GM23338 (cell line): Measurements from ENCODE around the gene RGL1. TPM values are rescaled to one million over a fixed set of nuclear protein-coding genes. Genes with fewer than 3 reads are reported as not detected.

Experiments used
- ATAC-seq: fragments of 200-7000 bp; cut with Tn5 transposase; 3 replicates; pipeline ENCODE4 v1.9.1; 2020
- DNase-seq: peaks from one replicate; pipeline ENCODE4 v3.0.0-alpha.2; 2015; ENCODE audit warnings: low spot score
- H2AFZ ChIP-seq: fragments of 200-600 bp; sonication (generic); 2 replicates; pipeline ENCODE4 v1.8.0; 2016; ENCODE audit warnings: antibody characterized with exemption, mild to moderate bottlenecking, moderate library complexity
- H3F3A ChIP-seq: fragments of 200-600 bp; sonication (generic); replicated peaks from 2 replicates; pipeline ENCODE4 v1.8.0; 2017; ENCODE audit warnings: antibody characterized with exemption, mixed run types, low read depth
- H3K27ac ChIP-seq: fragments of 200-600 bp; sonication (generic); 2 replicates; pipeline ENCODE4 v1.6.1; 2016; ENCODE audit warnings: low read depth
- H3K27me3 ChIP-seq: fragments of 200-600 bp; sonication (generic); 2 replicates; pipeline ENCODE4 v1.8.0; 2016; ENCODE audit warnings: mild to moderate bottlenecking, mixed run types, moderate library complexity; ENCODE audit not compliant: insufficient read depth
- H3K36me3 ChIP-seq: fragments of 200-600 bp; sonication (generic); 2 replicates; pipeline ENCODE4 v1.8.0; 2016; ENCODE audit warnings: mild to moderate bottlenecking; ENCODE audit not compliant: insufficient read depth
- H3K4me1 ChIP-seq: fragments of 200-600 bp; sonication (generic); 2 replicates; pipeline ENCODE4 v1.8.0; 2016; ENCODE audit warnings: mild to moderate bottlenecking, moderate library complexity; ENCODE audit not compliant: insufficient read depth
- H3K4me2 ChIP-seq: fragments of 200-600 bp; sonication (generic); 2 replicates; pipeline ENCODE4 v1.7.1; 2017; ENCODE audit warnings: mixed run types
- H3K4me3 ChIP-seq: fragments of 200-600 bp; sonication (generic); 2 replicates; pipeline ENCODE4 v1.6.1; 2016; ENCODE audit warnings: mixed run types
- H3K79me2 ChIP-seq: fragments of 200-600 bp; sonication (generic); replicated peaks from 2 replicates; pipeline ENCODE4 v1.8.0; 2017; ENCODE audit warnings: mild to moderate bottlenecking; ENCODE audit not compliant: insufficient read depth
- H3K9me2 ChIP-seq: fragments of 200-600 bp; sonication (generic); 2 replicates; pipeline ENCODE4 v1.8.0; 2017; ENCODE audit not compliant: insufficient read depth
- H4K20me1 ChIP-seq: fragments of 200-600 bp; sonication (generic); replicated peaks from 2 replicates; pipeline ENCODE4 v1.8.0; 2017; ENCODE audit warnings: mild to moderate bottlenecking; ENCODE audit not compliant: insufficient read depth
- H3K27ac Mint-ChIP-seq: 2 replicates; pipeline ENCODE4 v1.8.0; 2020; ENCODE audit warnings: inconsistent platforms, mild to moderate bottlenecking, moderate library complexity, mixed read lengths
- H3K27me3 Mint-ChIP-seq: 3 replicates; pipeline ENCODE4 v1.8.0; 2022; ENCODE audit warnings: low read depth, mild to moderate bottlenecking, moderate library complexity, mixed read lengths, inconsistent platforms; ENCODE audit not compliant: insufficient read depth, poor library complexity
- H3K36me3 Mint-ChIP-seq: 3 replicates; pipeline ENCODE4 v1.8.0; 2021; ENCODE audit warnings: low read depth, mild to moderate bottlenecking, inconsistent platforms, moderate library complexity, mixed read lengths
- H3K4me1 Mint-ChIP-seq: 3 replicates; pipeline ENCODE4 v1.8.0; 2020; ENCODE audit warnings: mild to moderate bottlenecking, inconsistent platforms, mixed read lengths
- H3K4me3 Mint-ChIP-seq: 3 replicates; pipeline ENCODE4 v1.8.0; 2021; ENCODE audit warnings: moderate library complexity, mild to moderate bottlenecking, inconsistent platforms, mixed read lengths
- H3K9me3 Mint-ChIP-seq: 3 replicates; pipeline ENCODE4 v1.8.0; 2020; ENCODE audit warnings: moderate library complexity, mild to moderate bottlenecking, inconsistent platforms, mixed read lengths
- EZH2 ChIP-seq: fragments of 200-600 bp; sonication (generic); IDR thresholded peaks from one replicate; pipeline ENCODE4 v1.8.0; 2017; ENCODE audit warnings: antibody characterized with exemption, mild to moderate bottlenecking, low read depth; ENCODE audit not compliant: unreplicated experiment
- EZH2phosphoT487 ChIP-seq: fragments of 200-600 bp; sonication (generic); IDR thresholded peaks from one replicate; pipeline ENCODE4 v1.8.1; 2018; ENCODE audit warnings: antibody characterized with exemption; ENCODE audit not compliant: unreplicated experiment
- JUNB ChIP-seq: IDR thresholded peaks from one replicate; pipeline ENCODE4 v1.6.1; 2016; ENCODE audit warnings: antibody characterized with exemption; ENCODE audit not compliant: unreplicated experiment
- NANOG ChIP-seq: IDR thresholded peaks from 2 replicates; pipeline ENCODE4 v1.6.1; 2016; ENCODE audit warnings: antibody characterized with exemption, borderline replicate concordance
- POLR2AphosphoS5 ChIP-seq: IDR thresholded peaks from 2 replicates; pipeline ENCODE4 v1.6.1; 2016; ENCODE audit warnings: antibody characterized with exemption, low read depth
- STAT1 ChIP-seq: IDR thresholded peaks from one replicate; pipeline ENCODE4 v1.6.1; 2016; ENCODE audit warnings: antibody characterized with exemption; ENCODE audit not compliant: unreplicated experiment
- polyA plus RNA-seq: library from polyadenylated mRNA; unstranded; fragments of >200 nt; fragmentation: Nextera tagmentation; extraction: Ambion mirVana; gene quantifications from 2 replicates; pipeline ENCODE4 v1.2.1, GENCODE V29; 2016
- total RNA-seq: library from RNA; depleted of rRNA; stranded (reverse); fragments of >200 nt; shearing (Covaris generic); gene quantifications from 2 replicates; pipeline ENCODE4 v1.2.3, GENCODE V29; 2014
- TF ChIP-seq, protein P1 (sequence below): fragments of 250-450 bp; sonication (Bioruptor Pico); IDR thresholded peaks from 2 replicates; pipeline ENCODE4 v1.5.0; 2020; ENCODE audit warnings: mild to moderate bottlenecking, moderate library complexity

RGL1 gene
- total and polyA plus RNA-seq, 2 experiments from 2014 or later = 0.91 to 2.6 TPM

DNA sequence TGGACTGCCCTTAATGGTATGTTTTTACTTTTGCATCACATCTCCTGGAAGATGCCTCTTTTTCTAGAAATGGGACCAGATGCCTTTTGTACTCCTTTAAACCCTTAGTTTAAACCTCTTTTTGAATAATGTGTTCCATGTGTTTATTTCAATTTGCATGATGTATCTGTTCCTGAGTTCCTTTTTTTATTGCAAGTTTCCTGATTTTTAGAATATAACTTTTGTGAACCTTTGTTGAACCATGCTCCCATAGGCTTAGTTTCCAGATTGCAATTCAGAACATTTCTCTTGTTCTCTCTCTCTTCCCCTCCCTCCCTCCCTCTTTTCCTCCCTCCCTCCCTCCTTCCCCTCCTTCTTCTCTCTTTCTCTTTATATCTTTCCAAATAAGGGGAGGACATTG, 81.9 kb downstream of the RGL1 start:
- Histone ChIP-seq H3F3A (no peaks in the 10 kb centered on the region), H3K27me3 (no peaks in the 10 kb centered on the region), H3K9me2 (no peaks in the 10 kb centered on the region; the same call in 1 of the 2 replicates), H2AFZ (no peak overlapping the region), H3K79me2 (no peaks in the 10 kb centered on the region), H4K20me1 (no peaks in the 10 kb centered on the region), H3K36me3 (no peaks in the 10 kb centered on the region), H3K4me2 (no peak overlapping the region), H3K4me3 (no peak overlapping the region), H3K4me1 (peaks cover 11% of the 10 kb centered on the region; the same call in 1 of the 2 replicates), H3K27ac (no peak overlapping the region)
- no peak for DNase-seq
- no peak for ATAC-seq
- Mint-ChIP-seq H3K27me3 (no peaks in the 10 kb centered on the region), H3K27ac (no peak overlapping the region), H3K4me1 (peaks cover 19% of the 10 kb centered on the region), H3K9me3 (no peaks in the 10 kb centered on the region), H3K4me3 (no peak overlapping the region), H3K36me3 (no peaks in the 10 kb centered on the region)
- TF ChIP-seq EZH2 (no peak), POLR2AphosphoS5 (no peak), JUNB (no peak), EZH2phosphoT487 (no peak), NANOG (no peak), STAT1 (no peak)
- TF ChIP-seq, protein P1, sequence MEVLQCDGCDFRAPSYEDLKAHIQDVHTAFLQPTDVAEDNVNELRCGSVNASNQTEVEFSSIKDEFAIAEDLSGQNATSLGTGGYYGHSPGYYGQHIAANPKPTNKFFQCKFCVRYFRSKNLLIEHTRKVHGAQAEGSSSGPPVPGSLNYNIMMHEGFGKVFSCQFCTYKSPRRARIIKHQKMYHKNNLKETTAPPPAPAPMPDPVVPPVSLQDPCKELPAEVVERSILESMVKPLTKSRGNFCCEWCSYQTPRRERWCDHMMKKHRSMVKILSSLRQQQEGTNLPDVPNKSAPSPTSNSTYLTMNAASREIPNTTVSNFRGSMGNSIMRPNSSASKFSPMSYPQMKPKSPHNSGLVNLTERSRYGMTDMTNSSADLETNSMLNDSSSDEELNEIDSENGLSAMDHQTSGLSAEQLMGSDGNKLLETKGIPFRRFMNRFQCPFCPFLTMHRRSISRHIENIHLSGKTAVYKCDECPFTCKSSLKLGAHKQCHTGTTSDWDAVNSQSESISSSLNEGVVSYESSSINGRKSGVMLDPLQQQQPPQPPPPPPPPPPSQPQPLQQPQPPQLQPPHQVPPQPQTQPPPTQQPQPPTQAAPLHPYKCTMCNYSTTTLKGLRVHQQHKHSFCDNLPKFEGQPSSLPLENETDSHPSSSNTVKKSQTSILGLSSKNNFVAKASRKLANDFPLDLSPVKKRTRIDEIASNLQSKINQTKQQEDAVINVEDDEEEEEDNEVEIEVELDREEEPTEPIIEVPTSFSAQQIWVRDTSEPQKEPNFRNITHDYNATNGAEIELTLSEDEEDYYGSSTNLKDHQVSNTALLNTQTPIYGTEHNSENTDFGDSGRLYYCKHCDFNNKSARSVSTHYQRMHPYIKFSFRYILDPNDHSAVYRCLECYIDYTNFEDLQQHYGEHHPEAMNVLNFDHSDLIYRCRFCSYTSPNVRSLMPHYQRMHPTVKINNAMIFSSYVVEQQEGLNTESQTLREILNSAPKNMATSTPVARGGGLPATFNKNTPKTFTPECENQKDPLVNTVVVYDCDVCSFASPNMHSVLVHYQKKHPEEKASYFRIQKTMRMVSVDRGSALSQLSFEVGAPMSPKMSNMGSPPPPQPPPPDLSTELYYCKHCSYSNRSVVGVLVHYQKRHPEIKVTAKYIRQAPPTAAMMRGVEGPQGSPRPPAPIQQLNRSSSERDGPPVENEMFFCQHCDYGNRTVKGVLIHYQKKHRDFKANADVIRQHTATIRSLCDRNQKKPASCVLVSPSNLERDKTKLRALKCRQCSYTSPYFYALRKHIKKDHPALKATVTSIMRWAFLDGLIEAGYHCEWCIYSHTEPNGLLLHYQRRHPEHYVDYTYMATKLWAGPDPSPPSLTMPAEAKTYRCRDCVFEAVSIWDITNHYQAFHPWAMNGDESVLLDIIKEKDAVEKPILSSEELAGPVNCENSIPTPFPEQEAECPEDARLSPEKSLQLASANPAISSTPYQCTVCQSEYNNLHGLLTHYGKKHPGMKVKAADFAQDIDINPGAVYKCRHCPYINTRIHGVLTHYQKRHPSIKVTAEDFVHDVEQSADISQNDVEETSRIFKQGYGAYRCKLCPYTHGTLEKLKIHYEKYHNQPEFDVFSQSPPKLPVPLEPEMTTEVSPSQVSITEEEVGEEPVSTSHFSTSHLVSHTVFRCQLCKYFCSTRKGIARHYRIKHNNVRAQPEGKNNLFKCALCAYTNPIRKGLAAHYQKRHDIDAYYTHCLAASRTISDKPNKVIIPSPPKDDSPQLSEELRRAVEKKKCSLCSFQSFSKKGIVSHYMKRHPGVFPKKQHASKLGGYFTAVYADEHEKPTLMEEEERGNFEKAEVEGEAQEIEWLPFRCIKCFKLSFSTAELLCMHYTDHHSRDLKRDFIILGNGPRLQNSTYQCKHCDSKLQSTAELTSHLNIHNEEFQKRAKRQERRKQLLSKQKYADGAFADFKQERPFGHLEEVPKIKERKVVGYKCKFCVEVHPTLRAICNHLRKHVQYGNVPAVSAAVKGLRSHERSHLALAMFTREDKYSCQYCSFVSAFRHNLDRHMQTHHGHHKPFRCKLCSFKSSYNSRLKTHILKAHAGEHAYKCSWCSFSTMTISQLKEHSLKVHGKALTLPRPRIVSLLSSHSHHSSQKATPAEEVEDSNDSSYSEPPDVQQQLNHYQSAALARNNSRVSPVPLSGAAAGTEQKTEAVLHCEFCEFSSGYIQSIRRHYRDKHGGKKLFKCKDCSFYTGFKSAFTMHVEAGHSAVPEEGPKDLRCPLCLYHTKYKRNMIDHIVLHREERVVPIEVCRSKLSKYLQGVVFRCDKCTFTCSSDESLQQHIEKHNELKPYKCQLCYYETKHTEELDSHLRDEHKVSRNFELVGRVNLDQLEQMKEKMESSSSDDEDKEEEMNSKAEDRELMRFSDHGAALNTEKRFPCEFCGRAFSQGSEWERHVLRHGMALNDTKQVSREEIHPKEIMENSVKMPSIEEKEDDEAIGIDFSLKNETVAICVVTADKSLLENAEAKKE = no peak
